GM12891 (cell line): Measurements from ENCODE around the gene RYR3.

ENCODE experiments used
- PAX5 ChIP-seq: IDR thresholded peaks from 2 replicates; pipeline ENCODE4 v1.6.1; 2011; ENCODE audit warnings: low read length, moderate library complexity, mild to moderate bottlenecking; ENCODE audit not compliant: insufficient read depth, severe bottlenecking
- POLR2A ChIP-seq: IDR thresholded peaks from 2 replicates; pipeline ENCODE4 v1.6.1; 2011; ENCODE audit warnings: low read depth, low read length, control low read depth
- POLR2AphosphoS5 ChIP-seq: IDR thresholded peaks from 2 replicates; pipeline ENCODE4 v1.6.1; 2011; ENCODE audit warnings: low read depth, low read length, control low read depth
- POU2F2 ChIP-seq: IDR thresholded peaks from 2 replicates; pipeline ENCODE4 v1.6.1; 2011; ENCODE audit warnings: low read depth, mild to moderate bottlenecking, control low read depth, low read length, moderate library complexity
- SPI1 ChIP-seq: IDR thresholded peaks from 2 replicates; pipeline ENCODE4 v1.6.1; 2011; ENCODE audit warnings: low read depth, low read length, control low read depth
- TAF1 ChIP-seq: IDR thresholded peaks from 2 replicates; pipeline ENCODE4 v1.6.1; 2011; ENCODE audit warnings: low read depth, low read length, control low read depth

GRCh38 chr15:33581032-33581431 lies 270.3 kb downstream of the RYR3 start:
- TF ChIP-seq POLR2AphosphoS5 (no peak), TAF1 (no peak), POLR2A (no peak), SPI1 (no peak), PAX5 (no peak), POU2F2 (no peak)
